PC-3 (cell line): ENCODE measurements around the gene NPLOC4. TPM values are rescaled to one million over a fixed set of nuclear protein-coding genes. Genes with fewer than 3 reads are reported as not detected.

ENCODE experiments used
- ATAC-seq: fragments of 200-7000 bp; cut with Tn5 transposase; 2 replicates; pipeline ENCODE4 v1.9.1; 2020; ENCODE audit warnings: mild to moderate bottlenecking, moderate library complexity
- BruUV-seq: library from RNA; stranded (reverse); fragments of 400-500 nt; replicated peaks from 2 replicates; lab custom pipeline; 2021; lab: Mats Ljungman, UMichigan
- CTCF ChIA-PET: fragments of 300-600 bp; sonication (Branson Sonifier 250); formaldehyde crosslinking; loops from one replicate; lab custom pipeline; 2022; ENCODE audit warnings: antibody characterized with exemption; lab: Charles Lee
- POLR2A ChIA-PET: fragments of 300-600 bp; sonication (Branson Sonifier 250); formaldehyde crosslinking; loops from one replicate; lab custom pipeline; 2022; ENCODE audit warnings: antibody characterized with exemption; ENCODE audit not compliant: unreplicated experiment; lab: Charles Lee
- DNase-seq: peaks from one replicate; pipeline ENCODE4 v3.0.0-alpha.2; 2015
- H2AFZ ChIP-seq: fragments of 300-600 bp; sonication (generic); 2 replicates; pipeline ENCODE4 v1.6.0; 2016; ENCODE audit warnings: antibody characterized with exemption, low read length
- H3F3A ChIP-seq: fragments of 300-600 bp; sonication (generic); one replicate; pipeline ENCODE4 v1.6.0; 2017; ENCODE audit warnings: antibody characterized with exemption, low read length, control low read depth, mild to moderate bottlenecking; ENCODE audit not compliant: unreplicated experiment
- H3K27ac ChIP-seq: fragments of 300-600 bp; sonication (generic); 2 replicates; pipeline ENCODE4 v1.5.1; 2016; ENCODE audit warnings: mild to moderate bottlenecking, low read length
- H3K27me3 ChIP-seq: fragments of 300-600 bp; sonication (generic); 2 replicates; pipeline ENCODE4 v1.6.1; 2016; ENCODE audit warnings: low read length, mixed read lengths
- H3K36me3 ChIP-seq: fragments of 300-600 bp; sonication (generic); 2 replicates; pipeline ENCODE4 v1.6.1; 2016; ENCODE audit warnings: low read depth, mixed run types, low read length, mixed read lengths
- H3K4me1 ChIP-seq: fragments of 300-600 bp; sonication (generic); 2 replicates; pipeline ENCODE4 v1.5.1; 2016; ENCODE audit warnings: low read length; ENCODE audit not compliant: insufficient read depth
- H3K4me2 ChIP-seq: fragments of 300-600 bp; sonication (generic); 2 replicates; pipeline ENCODE4 v1.6.0; 2016; ENCODE audit warnings: low read length
- H3K4me3 ChIP-seq: fragments of 300-600 bp; sonication (generic); 2 replicates; pipeline ENCODE4 v1.5.1; 2016; ENCODE audit warnings: mild to moderate bottlenecking, low read length, mixed read lengths
- H3K79me2 ChIP-seq: fragments of 300-600 bp; sonication (generic); 2 replicates; pipeline ENCODE4 v1.6.1; 2017; ENCODE audit warnings: low read length, mixed read lengths
- H3K9ac ChIP-seq: fragments of 300-600 bp; sonication (generic); 2 replicates; pipeline ENCODE4 v1.6.0; 2016; ENCODE audit warnings: mild to moderate bottlenecking, low read length
- H3K9me2 ChIP-seq: fragments of 300-600 bp; sonication (generic); replicated peaks from 2 replicates; pipeline ENCODE4 v1.6.1; 2016; ENCODE audit warnings: mixed run types, low read length, mixed read lengths
- H3K9me3 ChIP-seq: fragments of 300-600 bp; sonication (generic); 2 replicates; pipeline ENCODE4 v1.6.1; 2016; ENCODE audit warnings: low read length, mixed read lengths
- H4K20me1 ChIP-seq: fragments of 300-600 bp; sonication (generic); 2 replicates; pipeline ENCODE4 v1.6.1; 2016; ENCODE audit warnings: low read length, mixed read lengths
- CTCF ChIP-seq: fragments of 300-600 bp; sonication (generic); conservative IDR thresholded peaks from 2 replicates; pipeline ENCODE4 v1.5.1; 2017; ENCODE audit warnings: antibody characterized with exemption, low read depth, mild to moderate bottlenecking, low read length
- EZH2 ChIP-seq: fragments of 300-600 bp; sonication (generic); IDR thresholded peaks from one replicate; pipeline ENCODE4 v1.6.1; 2017; ENCODE audit warnings: antibody characterized with exemption, mild to moderate bottlenecking, low read length; ENCODE audit not compliant: unreplicated experiment
- EZH2phosphoT487 ChIP-seq: fragments of 300-600 bp; sonication (generic); IDR thresholded peaks from 2 replicates; pipeline ENCODE4 v1.6.1; 2018; ENCODE audit warnings: mild to moderate bottlenecking, antibody characterized with exemption, low read length, borderline replicate concordance
- intact Hi-C: fragments of 100-400 bp; cut with micrococcal nuclease; formaldehyde crosslinking; loops from 2 replicates; pipeline ENCODE4 v1.9.0; 2023
- total RNA-seq: library from RNA; depleted of rRNA; stranded (reverse); fragments of >200 nt; gene quantifications from 2 replicates; pipeline ENCODE4 v1.2.3, GENCODE V29; 2014

The NPLOC4 gene
- total RNA-seq, 1 experiment from 2014 or later, result 109 TPM

- intact Hi-C loops, result no loop called here
- TF ChIP-seq CTCF, result no peak
- DNase-seq (no peak), ATAC-seq (no peak)
- ChIA-PET CTCF (no interaction called here), POLR2A (no interaction called here)
- Histone ChIP-seq H4K20me1 (no peaks in the 10 kb centered on the region), H3K27me3 (no peaks in the 10 kb centered on the region), H3K27ac (no peak overlapping the region), H3K4me1 (peaks cover 6% of the 10 kb centered on the region), H3F3A (no peaks in the 10 kb centered on the region), H3K79me2 (no peaks in the 10 kb centered on the region), H2AFZ (no peak overlapping the region), H3K9ac (no peak overlapping the region), H3K4me3 (no peak overlapping the region), H3K9me2 (no peaks in the 10 kb centered on the region), H3K4me2 (no peak overlapping the region), H3K9me3 (no peaks in the 10 kb centered on the region), H3K36me3 (no peaks in the 10 kb centered on the region)
- no TSS peak for BruUV-seq
These were observed 11.8 kb upstream of the NPLOC4 start for GRCh38 chr17:81648707-81649085.

- CTCF ChIA-PET, result no interaction called here
- H2AFZ ChIP-seq, result no peak overlapping the region
These were observed 11.2 kb upstream of the NPLOC4 start for GRCh38 chr17:81648013-81648706.

GRCh38 chr17:81647640-81648012, 10.7 kb upstream of the NPLOC4 start:
- BruUV-seq, result no TSS peak
- Histone ChIP-seq H3K4me1 (peaks cover 7% of the 10 kb centered on the region), H3K36me3 (no peaks in the 10 kb centered on the region), H3K27me3 (no peaks in the 10 kb centered on the region), H3K27ac (no peak overlapping the region), H3K9me3 (no peaks in the 10 kb centered on the region), H3K9ac (no peak overlapping the region), H3K79me2 (no peaks in the 10 kb centered on the region), H3K4me3 (no peak overlapping the region), H3F3A (no peaks in the 10 kb centered on the region), H3K4me2 (no peak overlapping the region), H3K9me2 (no peaks in the 10 kb centered on the region), H4K20me1 (no peaks in the 10 kb centered on the region), H2AFZ (no peak overlapping the region)
- no peak for DNase-seq
- intact Hi-C loops, result no loop called here
- CTCF ChIA-PET, result no interaction called here
- TF ChIP-seq EZH2 (no peak), CTCF (no peak), EZH2phosphoT487 (no peak)
- ATAC-seq, result no peak
- POLR2A ChIA-PET, result no interaction called here

More at GRCh38 chr17:81648013-81648706, 11.2 kb upstream of the NPLOC4 start:
- ATAC-seq (no peak), DNase-seq (no peak)
- Histone ChIP-seq H3K9me3 (no peaks in the 10 kb centered on the region), H3K9me2 (no peaks in the 10 kb centered on the region), H3F3A (no peaks in the 10 kb centered on the region), H3K36me3 (no peaks in the 10 kb centered on the region), H3K27ac (no peak overlapping the region), H3K9ac (no peak overlapping the region), H3K27me3 (no peaks in the 10 kb centered on the region), H3K4me3 (no peak overlapping the region), H3K79me2 (no peaks in the 10 kb centered on the region), H4K20me1 (no peaks in the 10 kb centered on the region), H3K4me1 (peaks cover 6% of the 10 kb centered on the region), H3K4me2 (no peak overlapping the region)
- BruUV-seq, result no TSS peak
- TF ChIP-seq CTCF, result no peak
- no peak for TF ChIP-seq EZH2
- TF ChIP-seq EZH2phosphoT487, result no peak
- POLR2A ChIA-PET, result no interaction called here
- intact Hi-C loops, result no loop called here
